SHP77 (cell line): ENCODE measurements around the gene PLEKHG3.

Source experiments
- DNase-seq, 2 experiments: peaks; one replicate each; lab custom pipeline; 2025; lab: John Stamatoyannopoulos, UW

Gene PLEKHG3

DNA sequence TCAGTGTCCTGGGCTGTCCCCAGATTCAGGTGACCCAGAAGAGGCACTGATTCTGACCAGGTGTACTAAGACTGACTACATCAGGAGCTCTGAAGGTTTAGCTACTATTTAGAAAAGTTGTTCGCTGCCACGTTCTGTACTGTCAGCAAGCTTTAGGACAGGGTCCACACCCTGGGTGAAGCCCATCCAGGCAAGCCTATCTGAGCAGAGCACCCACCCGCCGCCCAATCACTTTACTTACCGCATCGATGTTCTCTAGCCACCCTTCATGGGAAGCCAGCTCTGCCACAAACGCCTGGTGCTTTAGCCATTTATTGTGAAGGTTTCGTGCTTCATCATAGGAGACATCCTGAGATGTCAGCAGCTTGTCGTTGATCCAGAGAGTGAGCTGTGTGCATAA, 79.8 kb downstream of the PLEKHG3 start:
- no peak for DNase-seq

DNA sequence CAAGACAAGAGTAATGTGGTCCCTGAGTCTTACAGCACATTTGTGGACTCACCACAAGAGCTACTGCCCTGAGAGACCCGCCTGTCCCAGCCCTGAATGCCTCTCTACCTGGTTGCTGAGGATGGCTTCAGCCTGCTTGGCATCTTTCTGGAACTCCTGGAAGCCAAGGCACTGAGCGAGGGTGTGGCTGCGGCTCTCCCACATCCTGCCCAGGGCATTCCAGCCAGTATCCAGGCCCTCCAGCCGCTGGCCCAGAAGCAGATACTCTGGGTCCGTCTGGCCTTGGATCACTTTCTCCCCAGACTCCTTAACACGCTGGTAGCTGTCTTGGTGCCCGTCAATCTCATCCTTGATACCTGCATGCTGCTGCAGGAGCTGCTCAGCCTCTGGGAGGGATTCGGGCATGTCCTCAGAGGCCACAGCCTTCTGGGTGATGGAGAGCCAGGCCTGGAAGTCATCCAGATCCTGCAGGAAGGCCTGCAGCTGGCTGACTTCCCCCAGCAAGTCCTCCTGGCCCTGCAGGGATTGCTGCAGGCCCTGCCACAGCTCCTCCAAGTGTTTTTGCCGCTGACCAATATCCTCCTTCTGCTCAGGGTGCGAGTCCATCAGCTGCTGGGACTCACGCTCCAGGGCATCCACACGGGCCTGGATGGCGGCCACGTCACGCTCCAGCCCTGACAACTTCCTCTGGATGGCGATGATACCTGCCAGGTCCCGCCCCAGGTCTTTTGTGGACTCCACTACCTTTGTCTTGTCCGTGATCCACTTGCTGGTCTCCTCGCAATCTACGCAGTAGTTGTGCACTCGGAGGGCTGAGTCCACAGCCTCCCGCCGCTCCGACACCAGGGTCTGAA, 82.3 kb downstream of the PLEKHG3 start:
- no peak for DNase-seq

DNA sequence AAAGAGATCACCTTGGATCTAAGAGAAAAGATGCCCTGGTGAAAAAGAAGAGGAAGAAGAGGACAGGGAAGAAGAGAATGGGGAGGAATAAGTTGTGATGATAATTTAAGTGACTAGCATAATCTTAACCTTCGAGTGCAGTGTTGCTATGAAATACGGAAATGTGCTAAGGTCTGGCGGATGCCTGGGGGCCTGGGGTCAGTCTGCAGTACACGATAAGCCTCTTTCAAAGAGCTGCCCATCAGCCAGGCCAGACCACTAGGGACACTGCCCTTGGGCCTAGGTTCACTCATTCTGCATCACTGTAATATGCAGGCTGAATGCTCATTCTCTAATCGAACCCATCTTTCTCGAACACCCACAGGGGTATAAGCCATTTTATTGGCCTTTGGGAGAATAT, 83.4 kb downstream of the PLEKHG3 start:
- DNase-seq, result no peak

DNA sequence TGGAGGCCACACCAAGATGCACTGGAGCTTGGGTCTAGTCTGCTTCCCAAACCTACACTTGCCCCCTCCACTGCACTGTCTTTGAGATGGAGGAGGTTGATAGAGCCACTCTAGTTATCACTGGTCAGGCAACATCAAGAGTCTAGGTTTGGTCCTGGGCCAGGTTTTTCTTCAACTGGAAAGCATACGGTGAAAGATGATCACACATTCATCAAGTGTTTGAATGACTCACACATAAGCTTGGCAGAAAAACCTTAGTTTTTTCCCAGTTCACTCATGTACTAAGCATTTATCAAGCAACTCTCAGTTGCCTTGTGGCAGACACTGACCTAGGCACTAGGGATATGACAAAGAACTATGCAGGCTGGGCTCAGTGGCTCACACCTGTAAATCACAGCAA, 84.5 kb downstream of the PLEKHG3 start:
- DNase-seq, result no peak

DNA sequence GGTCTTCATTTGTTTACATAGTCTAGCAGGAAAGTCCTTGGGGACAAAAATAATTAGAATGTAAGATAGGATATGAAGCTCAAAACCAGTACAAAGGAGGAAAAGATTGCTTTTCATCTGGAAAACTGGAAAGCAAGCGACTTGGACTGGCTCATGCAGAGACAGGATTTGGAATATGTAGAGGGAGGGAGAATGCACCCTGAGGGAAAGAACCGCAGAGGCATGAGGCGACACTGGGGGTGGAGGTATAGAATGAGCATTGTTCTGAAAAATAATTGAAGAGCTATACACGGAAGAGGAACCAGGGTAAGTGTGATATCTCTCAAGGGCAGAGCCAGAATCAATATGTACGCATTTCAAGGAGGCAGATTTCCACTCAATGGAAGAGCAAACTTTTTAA, 85.5 kb downstream of the PLEKHG3 start:
- DNase-seq, result no peak

DNA sequence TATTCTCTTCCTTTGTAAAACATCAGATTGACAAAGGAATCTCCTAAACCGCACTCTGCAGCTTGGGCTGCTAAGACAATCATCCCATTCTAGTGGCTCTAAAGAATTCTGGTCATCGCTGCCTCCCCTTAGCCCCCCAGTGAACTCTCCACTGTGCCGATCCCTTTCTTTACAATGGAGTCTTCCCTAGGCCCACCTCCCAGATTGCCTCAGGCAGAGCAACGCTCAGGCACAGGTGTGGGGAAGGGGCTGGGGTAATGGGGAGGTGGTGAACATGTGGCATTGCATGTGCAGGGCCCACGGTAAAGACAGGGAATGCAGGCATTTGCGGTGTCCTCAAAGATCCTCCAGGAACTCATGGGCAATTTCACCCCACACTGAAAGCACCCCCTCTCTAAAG, 86.3 kb downstream of the PLEKHG3 start:
- no peak for DNase-seq

DNA sequence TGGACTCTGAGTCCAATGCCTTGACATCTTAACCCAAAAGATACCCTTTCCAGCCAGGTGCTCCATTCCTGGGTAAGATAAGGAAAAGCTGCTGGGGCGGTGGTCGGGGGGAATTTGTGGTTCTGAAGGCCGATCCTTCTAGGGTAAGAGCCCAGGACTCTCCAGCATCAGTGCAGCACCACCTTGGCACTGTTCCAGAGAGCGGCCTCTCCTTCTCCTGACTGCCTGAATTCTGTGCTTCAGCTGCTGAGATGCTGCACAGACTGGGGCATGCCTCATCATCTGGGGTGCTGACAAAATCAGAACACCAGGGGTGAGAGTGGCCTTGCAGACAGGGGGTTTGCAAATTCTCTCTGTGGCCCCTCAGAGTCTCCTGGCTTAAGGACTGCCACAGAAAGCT, 88.0 kb downstream of the PLEKHG3 start:
- DNase-seq, result no peak

DNA sequence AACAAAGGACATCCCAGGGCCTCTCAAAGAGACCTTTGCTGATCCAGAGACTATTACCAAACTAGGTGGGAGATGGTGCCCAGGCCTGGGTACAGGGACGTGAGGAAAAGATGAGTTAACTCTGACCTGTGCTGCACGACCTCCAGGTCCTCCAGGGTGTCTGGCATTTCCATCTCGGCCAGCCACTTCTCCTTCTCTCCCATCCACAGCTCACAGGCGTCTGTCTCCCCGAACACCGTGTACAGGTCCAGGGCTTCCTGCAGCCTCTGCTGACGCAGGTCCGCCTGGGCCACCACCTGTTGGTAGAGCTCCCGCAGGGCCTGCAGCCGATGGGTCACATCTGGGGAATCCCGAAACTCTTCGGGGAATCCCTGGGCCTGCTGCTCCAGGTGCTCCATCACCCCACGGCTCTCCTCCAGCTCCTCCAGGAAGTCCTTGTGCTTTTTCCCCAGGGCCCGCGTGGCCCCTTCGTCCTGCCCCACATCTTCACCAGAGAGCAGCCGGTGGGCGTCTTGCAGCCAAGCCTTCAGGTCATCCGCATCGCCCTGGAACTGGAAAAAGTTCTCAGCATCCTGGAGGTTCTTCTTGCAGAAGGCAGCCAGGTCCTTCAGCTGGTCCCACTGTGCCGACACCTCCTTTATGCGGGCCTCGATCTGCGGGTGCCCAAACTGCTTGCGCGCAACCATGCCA, 88.8 kb downstream of the PLEKHG3 start:
- DNase-seq, result no peak

DNA sequence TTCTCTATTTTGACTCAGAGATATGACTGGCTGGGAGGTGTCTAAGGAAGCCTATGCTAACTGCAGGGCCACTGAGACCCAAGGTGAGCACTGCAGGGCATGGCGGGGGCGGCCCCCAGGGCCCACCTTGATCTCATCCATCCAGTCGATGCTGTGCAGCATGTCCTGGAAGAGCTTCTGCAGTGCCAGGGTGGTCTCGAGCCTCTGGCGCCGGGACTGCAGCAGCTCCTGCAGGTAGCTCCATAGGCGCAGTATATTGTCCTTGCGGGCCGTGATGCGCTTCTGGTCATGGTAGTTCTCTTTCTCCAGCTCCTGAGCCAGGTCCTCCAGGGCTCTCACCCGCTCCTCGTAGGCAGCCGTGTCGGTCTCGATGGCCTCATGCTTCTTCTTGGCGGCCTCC, 91.0 kb downstream of the PLEKHG3 start:
- no peak for DNase-seq

DNA sequence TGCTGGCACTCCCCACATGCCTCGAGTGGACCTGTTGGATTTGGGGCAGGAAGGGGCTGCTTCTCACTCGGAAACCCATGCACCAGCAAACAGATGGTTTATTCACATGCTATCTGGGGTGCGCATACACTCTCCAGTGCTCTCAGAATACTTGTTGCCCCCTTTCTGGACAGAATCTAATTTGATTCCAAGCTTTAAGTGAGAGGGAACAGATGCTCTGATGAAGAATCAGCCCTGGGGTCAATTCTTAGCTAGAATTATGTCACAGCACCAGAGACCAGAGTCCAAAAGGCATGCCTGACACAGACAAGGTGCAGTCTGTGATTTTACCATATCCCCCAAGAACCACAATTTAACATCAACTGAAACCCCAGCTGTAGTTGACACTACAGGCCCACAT, 91.7 kb downstream of the PLEKHG3 start:
- DNase-seq, result no peak

DNA sequence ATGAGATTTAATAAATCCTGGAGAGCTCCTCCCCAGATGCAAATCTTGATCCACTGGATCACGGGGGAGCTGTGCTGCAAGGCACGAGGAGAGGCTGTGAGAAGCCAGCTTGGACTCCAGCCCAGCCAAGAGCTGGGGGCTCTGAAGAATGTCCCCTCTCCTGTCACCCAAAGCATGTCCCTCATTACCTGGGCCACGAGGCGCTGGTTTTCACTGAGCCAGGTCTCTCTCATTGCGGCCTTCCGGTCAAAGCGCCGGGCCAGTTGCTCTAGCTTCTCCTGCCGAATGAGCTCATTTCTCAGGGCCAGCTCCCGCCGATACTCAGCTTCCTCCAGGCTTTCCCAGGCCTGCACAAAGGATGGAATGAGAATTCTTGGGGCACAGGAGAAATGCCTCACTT, 92.1 kb downstream of the PLEKHG3 start:
- DNase-seq, result no peak

DNA sequence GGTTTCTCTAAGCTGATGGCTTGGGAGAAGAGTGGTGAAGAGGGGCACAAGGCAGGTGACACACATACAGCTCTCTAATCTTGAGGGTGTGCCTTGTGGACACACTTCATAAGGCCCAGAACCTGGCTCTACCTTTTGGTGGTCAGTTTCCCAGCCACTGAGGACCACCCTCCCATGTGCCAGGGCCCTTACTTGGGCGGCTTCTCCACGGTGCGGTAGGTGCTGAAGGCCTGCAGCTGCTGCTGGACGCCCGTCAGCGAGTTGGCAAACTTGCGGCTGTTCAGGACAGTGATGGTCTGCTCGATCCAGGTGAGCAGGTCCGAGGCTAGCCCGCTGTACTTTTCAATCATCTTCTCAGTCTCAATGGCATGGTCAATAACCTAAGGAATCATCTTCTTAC, 95.3 kb downstream of the PLEKHG3 start:
- DNase-seq, result no peak
